ENCODE results near the gene ARF6.
"Not testable (repeated sequence)": the region's sequence is repeated elsewhere in the genome, so short reads cannot be mapped to it uniquely, and the experiment has no call there.

The ARF6 gene

DNA sequence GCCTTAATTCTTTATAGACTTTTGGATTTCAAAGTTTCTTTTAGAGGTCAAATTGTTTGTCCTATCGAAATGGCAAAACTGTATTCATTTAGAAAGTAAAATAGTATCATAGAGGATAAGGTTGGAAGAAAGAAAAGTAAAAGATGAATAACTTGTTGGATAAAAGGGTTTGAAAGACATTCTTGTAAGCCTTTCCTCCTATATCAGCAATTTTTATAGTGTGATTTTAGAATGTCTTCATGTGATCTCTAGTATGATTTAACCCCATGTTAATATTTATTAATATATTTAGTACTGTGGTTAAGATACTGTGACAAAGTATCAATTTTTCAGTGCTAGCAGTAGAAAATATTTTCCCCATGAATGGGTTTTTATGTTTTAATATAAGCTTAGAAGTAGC, 4.5 kb downstream of the ARF6 start:
- DNase-seq (ENCODE audit: low read depth): no peak
- H3K4me3 ChIP-seq (ENCODE audit: control insufficient read depth, low read depth, low read length): no peak overlapping the region
- TF ChIP-seq, protein P1, sequence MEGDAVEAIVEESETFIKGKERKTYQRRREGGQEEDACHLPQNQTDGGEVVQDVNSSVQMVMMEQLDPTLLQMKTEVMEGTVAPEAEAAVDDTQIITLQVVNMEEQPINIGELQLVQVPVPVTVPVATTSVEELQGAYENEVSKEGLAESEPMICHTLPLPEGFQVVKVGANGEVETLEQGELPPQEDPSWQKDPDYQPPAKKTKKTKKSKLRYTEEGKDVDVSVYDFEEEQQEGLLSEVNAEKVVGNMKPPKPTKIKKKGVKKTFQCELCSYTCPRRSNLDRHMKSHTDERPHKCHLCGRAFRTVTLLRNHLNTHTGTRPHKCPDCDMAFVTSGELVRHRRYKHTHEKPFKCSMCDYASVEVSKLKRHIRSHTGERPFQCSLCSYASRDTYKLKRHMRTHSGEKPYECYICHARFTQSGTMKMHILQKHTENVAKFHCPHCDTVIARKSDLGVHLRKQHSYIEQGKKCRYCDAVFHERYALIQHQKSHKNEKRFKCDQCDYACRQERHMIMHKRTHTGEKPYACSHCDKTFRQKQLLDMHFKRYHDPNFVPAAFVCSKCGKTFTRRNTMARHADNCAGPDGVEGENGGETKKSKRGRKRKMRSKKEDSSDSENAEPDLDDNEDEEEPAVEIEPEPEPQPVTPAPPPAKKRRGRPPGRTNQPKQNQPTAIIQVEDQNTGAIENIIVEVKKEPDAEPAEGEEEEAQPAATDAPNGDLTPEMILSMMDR (IDR thresholded peaks at IDR 0.05; ENCODE audit: control insufficient read depth, insufficient read depth, low read depth, low read length, missing control alignments): no peak

DNA sequence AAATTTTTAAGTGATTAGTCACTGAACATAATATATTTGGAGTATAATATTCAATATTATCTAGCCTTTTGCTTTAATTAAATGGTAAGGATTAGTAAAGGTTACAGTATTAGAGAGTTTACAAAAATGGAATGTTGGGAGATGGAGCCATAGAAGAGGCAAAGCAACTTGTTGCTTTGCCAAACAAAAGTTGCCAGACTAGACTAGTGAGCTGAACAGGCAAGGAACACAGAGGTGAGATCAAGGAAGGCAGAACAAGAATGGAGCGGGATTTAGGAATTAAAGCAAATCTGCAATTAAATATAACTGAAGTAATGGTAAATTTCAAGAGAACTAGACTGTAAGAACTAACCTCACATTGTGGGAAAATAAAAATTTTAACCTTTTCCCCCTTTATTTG, 5.1 kb downstream of the ARF6 start:
- TF ChIP-seq, protein P1 (IDR thresholded peaks at IDR 0.05; ENCODE audit: control insufficient read depth, insufficient read depth, low read depth, low read length, missing control alignments): no peak
- no peak for DNase-seq (ENCODE audit: low read depth)
- H3K4me3 ChIP-seq (ENCODE audit: control insufficient read depth, low read depth, low read length): no peak overlapping the region

DNA sequence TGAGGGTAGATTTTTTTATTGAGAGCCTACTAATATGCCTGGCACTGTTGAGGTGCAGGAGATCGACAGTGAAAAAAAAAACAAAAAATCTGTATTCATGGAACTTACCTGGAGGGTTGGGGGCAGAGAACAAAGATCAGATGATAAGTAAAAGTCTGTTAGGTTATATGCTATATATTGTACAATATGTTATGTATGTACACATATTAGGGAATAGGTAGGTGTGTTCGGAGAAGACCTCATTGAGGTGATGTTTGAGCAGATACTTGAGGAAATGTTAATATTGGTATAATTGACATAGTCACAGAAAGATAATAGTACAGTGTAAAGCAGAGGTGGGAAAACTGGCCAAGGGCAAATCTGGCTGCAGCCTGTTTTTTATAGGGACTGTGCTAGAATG, 5.6 kb downstream of the ARF6 start:
- TF ChIP-seq, protein P1 (IDR thresholded peaks at IDR 0.05; ENCODE audit: control insufficient read depth, insufficient read depth, low read depth, low read length, missing control alignments): no peak
- no peak overlapping the region for H3K4me3 ChIP-seq (ENCODE audit: control insufficient read depth, low read depth, low read length)
- no peak for DNase-seq (ENCODE audit: low read depth)

DNA sequence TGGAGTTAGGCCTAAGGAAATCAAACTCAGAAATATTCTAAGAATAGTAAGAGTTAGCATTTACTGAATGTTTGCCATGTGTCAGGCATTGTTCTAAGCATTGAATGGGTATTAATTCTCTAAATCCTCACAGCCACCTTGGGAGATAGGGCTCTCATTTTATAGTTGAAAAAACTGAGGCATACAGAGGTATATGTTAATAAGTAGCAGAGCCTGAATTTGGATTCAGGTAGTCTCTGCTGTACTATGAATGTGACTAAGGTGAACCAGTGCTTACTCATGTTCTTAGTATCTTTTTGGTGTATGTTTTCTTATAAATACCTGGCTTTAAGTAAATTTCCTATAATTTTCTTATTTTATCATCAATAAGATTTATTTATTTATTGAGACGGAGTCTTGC, 8.1 kb downstream of the ARF6 start:
- H3K4me3 ChIP-seq (ENCODE audit: control insufficient read depth, low read depth, low read length): no peak overlapping the region
- TF ChIP-seq, protein P1 (IDR thresholded peaks at IDR 0.05; ENCODE audit: control insufficient read depth, insufficient read depth, low read depth, low read length, missing control alignments): no peak
- no peak for DNase-seq (ENCODE audit: low read depth)

DNA sequence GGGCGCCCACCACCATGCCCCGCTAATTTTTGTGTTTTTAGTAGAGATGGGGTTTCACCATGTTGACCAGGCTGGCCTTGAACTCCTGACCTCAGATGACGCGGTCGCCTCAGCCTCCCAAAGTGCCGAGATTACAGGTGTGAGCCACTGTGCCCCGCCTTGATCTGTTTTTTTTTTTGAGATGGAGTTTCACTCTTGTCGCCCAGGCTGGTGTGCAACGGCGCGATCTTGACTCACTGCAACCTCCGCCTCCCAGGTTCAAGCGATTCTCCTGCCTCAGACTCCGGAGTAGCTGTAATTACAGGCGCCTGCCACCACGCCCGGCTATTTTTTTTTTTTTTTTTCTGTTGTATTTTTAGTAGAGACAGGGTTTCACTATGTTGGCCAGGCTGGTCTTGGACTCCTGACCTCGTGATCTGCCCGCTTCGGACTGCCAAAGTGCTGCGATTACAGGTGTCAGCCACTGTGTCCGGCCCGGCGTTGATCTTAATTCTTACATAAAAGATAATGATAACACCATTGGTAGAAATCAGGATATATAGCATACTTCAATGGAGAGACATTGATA, 9.9 kb downstream of the ARF6 start:
- not testable (repeated sequence) for DNase-seq (ENCODE audit: low read depth); H3K4me3 ChIP-seq (ENCODE audit: control insufficient read depth, low read depth, low read length)

DNA sequence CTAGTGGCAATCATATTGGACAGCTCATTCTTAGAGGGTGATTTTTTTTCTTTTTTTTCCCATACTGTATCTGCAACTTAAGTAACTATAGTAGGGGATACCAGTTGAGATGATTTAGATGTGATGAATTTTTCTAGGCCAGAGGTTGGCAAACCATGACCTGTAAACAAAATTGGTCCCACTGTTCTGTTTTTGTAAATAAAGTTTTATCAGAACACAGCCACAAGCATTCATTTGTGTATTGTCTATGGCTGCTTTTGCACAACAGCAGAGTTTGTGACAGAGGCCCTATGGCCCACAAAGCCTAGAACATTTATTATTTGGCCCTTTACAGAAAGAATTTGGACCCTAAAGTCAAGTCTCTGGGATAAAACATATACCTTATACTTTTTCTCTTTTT, 11.4 kb downstream of the ARF6 start:
- no peak overlapping the region for H3K4me3 ChIP-seq (ENCODE audit: control insufficient read depth, low read depth, low read length)
- DNase-seq (ENCODE audit: low read depth): no peak
- TF ChIP-seq, protein P1 (IDR thresholded peaks at IDR 0.05; ENCODE audit: control insufficient read depth, insufficient read depth, low read depth, low read length, missing control alignments): no peak

DNA sequence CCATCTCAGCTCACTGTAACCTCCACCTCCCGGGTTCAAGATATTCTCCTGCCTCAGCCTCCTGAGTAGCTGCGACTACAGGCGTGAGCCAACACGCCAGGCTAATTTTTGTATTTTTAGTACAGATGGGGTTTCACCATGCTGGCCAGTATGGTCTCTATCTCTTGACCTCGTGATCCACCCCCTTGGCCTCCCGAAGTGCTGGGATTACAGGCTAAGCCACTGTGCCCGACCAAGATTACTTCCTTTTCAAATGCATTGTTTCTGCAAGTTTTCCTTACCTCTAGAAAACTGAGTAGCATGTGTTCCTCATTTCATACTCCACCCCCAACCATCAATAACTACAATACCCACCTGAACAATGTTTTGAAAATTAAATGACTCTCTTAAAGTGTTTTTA, 13.1 kb downstream of the ARF6 start:
- TF ChIP-seq, protein P1 (IDR thresholded peaks at IDR 0.05; ENCODE audit: control insufficient read depth, insufficient read depth, low read depth, low read length, missing control alignments): no peak
- H3K4me3 ChIP-seq (ENCODE audit: control insufficient read depth, low read depth, low read length): no peak overlapping the region
- no peak for DNase-seq (ENCODE audit: low read depth)
